HEK293 (cell line): Measurements from ENCODE around the gene FSTL4.

Source experiments
- YY1 ChIP-seq: fragments of 450-650 bp; formaldehyde crosslinking; IDR thresholded peaks from 2 replicates; pipeline ENCODE4 v1.5.1; 2018; ENCODE audit warnings: missing biosample characterization, missing genetic modification characterization
- ZNF140 ChIP-seq: fragments of 450-650 bp; formaldehyde crosslinking; IDR thresholded peaks from 2 replicates; pipeline ENCODE4 v1.5.1; 2016; ENCODE audit warnings: missing biosample characterization, missing genetic modification characterization
- ZNF146 ChIP-seq: fragments of 450-650 bp; formaldehyde crosslinking; IDR thresholded peaks from 2 replicates; pipeline ENCODE4 v1.5.1; 2016; ENCODE audit warnings: missing biosample characterization, missing genetic modification characterization
- ZNF157 ChIP-seq: fragments of 450-650 bp; formaldehyde crosslinking; IDR thresholded peaks from 2 replicates; pipeline ENCODE4 v1.5.1; 2016; ENCODE audit warnings: missing biosample characterization, missing genetic modification characterization
- ZNF747 ChIP-seq: fragments of 450-650 bp; formaldehyde crosslinking; IDR thresholded peaks from 2 replicates; pipeline ENCODE4 v1.5.1; 2016; ENCODE audit warnings: missing biosample characterization, missing genetic modification characterization
- TF ChIP-seq, protein P1 (sequence below): fragments of 450-650 bp; formaldehyde crosslinking; IDR thresholded peaks from 2 replicates; pipeline ENCODE4 v1.5.1; 2016; ENCODE audit warnings: missing biosample characterization, missing genetic modification characterization
- TF ChIP-seq, protein P2 (sequence below): fragments of 450-650 bp; formaldehyde crosslinking; IDR thresholded peaks from 2 replicates; pipeline ENCODE4 v1.5.1; 2016; ENCODE audit warnings: missing biosample characterization, missing genetic modification characterization

DNA sequence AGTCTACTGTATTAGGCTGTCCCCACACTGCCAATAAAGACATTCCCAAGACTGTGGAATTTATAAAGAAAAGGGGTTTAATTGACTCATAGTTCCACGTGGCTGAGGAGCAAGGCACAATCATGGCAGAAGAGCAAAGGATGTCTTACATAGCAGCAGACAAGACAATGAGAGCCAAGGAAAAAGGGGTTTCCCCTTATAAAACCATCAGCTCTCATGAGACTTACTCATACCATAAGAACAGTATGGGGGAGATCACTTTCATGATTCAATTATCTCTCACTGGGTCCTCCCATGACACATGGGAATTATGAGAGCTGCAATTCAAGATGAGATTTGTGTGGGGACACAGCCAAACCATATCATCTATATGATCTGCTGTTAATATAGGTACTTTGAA, 14.8 kb upstream of the FSTL4 start:
- no peak for TF ChIP-seq ZNF140
- TF ChIP-seq, protein P1, sequence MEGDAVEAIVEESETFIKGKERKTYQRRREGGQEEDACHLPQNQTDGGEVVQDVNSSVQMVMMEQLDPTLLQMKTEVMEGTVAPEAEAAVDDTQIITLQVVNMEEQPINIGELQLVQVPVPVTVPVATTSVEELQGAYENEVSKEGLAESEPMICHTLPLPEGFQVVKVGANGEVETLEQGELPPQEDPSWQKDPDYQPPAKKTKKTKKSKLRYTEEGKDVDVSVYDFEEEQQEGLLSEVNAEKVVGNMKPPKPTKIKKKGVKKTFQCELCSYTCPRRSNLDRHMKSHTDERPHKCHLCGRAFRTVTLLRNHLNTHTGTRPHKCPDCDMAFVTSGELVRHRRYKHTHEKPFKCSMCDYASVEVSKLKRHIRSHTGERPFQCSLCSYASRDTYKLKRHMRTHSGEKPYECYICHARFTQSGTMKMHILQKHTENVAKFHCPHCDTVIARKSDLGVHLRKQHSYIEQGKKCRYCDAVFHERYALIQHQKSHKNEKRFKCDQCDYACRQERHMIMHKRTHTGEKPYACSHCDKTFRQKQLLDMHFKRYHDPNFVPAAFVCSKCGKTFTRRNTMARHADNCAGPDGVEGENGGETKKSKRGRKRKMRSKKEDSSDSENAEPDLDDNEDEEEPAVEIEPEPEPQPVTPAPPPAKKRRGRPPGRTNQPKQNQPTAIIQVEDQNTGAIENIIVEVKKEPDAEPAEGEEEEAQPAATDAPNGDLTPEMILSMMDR (tag by site-specific recombination) = no peak
- no peak for TF ChIP-seq ZNF157
- TF ChIP-seq, protein P2, sequence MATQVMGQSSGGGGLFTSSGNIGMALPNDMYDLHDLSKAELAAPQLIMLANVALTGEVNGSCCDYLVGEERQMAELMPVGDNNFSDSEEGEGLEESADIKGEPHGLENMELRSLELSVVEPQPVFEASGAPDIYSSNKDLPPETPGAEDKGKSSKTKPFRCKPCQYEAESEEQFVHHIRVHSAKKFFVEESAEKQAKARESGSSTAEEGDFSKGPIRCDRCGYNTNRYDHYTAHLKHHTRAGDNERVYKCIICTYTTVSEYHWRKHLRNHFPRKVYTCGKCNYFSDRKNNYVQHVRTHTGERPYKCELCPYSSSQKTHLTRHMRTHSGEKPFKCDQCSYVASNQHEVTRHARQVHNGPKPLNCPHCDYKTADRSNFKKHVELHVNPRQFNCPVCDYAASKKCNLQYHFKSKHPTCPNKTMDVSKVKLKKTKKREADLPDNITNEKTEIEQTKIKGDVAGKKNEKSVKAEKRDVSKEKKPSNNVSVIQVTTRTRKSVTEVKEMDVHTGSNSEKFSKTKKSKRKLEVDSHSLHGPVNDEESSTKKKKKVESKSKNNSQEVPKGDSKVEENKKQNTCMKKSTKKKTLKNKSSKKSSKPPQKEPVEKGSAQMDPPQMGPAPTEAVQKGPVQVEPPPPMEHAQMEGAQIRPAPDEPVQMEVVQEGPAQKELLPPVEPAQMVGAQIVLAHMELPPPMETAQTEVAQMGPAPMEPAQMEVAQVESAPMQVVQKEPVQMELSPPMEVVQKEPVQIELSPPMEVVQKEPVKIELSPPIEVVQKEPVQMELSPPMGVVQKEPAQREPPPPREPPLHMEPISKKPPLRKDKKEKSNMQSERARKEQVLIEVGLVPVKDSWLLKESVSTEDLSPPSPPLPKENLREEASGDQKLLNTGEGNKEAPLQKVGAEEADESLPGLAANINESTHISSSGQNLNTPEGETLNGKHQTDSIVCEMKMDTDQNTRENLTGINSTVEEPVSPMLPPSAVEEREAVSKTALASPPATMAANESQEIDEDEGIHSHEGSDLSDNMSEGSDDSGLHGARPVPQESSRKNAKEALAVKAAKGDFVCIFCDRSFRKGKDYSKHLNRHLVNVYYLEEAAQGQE (tag by site-specific recombination) = no peak
- no peak for TF ChIP-seq ZNF747 (tag by site-specific recombination)
- no peak for TF ChIP-seq YY1 (tag by site-specific recombination)
- no peak for TF ChIP-seq ZNF146 (tag by site-specific recombination)
